Neuronal stem cell (in vitro differentiated cells): ENCODE data around the gene MORF4L1.

ENCODE experiments used
- DNase-seq: peaks from one replicate; pipeline ENCODE4 v3.0.0-alpha.2; 2013; ENCODE audit warnings: low spot score
- H2AFZ ChIP-seq: one replicate; pipeline ENCODE4 v1.6.1; 2013; ENCODE audit warnings: mild to moderate bottlenecking, low read length, inconsistent platforms
- H2AK5ac ChIP-seq: 2 replicates; pipeline ENCODE4 v1.6.1; 2013; ENCODE audit warnings: low read depth, mild to moderate bottlenecking, inconsistent platforms, low read length, moderate library complexity, mixed read lengths
- H2BK120ac ChIP-seq: 2 replicates; pipeline ENCODE4 v1.6.1; 2013; ENCODE audit warnings: low read depth, mild to moderate bottlenecking, inconsistent platforms, low read length, moderate library complexity, mixed read lengths
- H2BK12ac ChIP-seq: one replicate; pipeline ENCODE4 v1.6.1; 2013; ENCODE audit warnings: low read length, inconsistent platforms
- H2BK15ac ChIP-seq: 2 replicates; pipeline ENCODE4 v1.6.1; 2013; ENCODE audit warnings: mild to moderate bottlenecking, low read length, inconsistent platforms, mixed read lengths
- H2BK5ac ChIP-seq: one replicate; pipeline ENCODE4 v1.6.1; 2013; ENCODE audit warnings: inconsistent platforms, mild to moderate bottlenecking, low read length, moderate library complexity
- H3K14ac ChIP-seq: one replicate; pipeline ENCODE4 v1.6.1; 2013; ENCODE audit warnings: low read length, inconsistent platforms
- H3K18ac ChIP-seq: 2 replicates; pipeline ENCODE4 v1.6.1; 2013; ENCODE audit warnings: low read length, inconsistent platforms
- H3K23ac ChIP-seq: 2 replicates; pipeline ENCODE4 v1.6.1; 2013; ENCODE audit warnings: low read depth, mild to moderate bottlenecking, mixed read lengths, low read length, inconsistent platforms; ENCODE audit not compliant: poor library complexity
- H3K27ac ChIP-seq: replicated peaks from 3 replicates; pipeline ENCODE4 v1.5.1; 2013; ENCODE audit warnings: low read length, inconsistent platforms
- H3K27me3 ChIP-seq, 3 experiments: 2 replicates each; pipeline ENCODE4 v1.6.1; 2013; ENCODE audit warnings: low read length in 3 of 3, mild to moderate bottlenecking in 2 of 3, inconsistent platforms in 1 of 3, low read depth in 1 of 3, mixed read lengths in 1 of 3, moderate library complexity in 1 of 3; ENCODE audit not compliant: control insufficient read depth in 3 of 3, insufficient read depth in 3 of 3
- H3K36me3 ChIP-seq, 2 donors: replicated peaks in 1 of 2; 2 replicates each; pipeline ENCODE4 v1.6.1; 2013; ENCODE audit warnings: low read length in 2 of 2; ENCODE audit not compliant: control insufficient read depth in 2 of 2, insufficient read depth in 2 of 2
- H3K4ac ChIP-seq: 2 replicates; pipeline ENCODE4 v1.6.1; 2013; ENCODE audit warnings: inconsistent platforms, mild to moderate bottlenecking, low read length, moderate library complexity
- H3K4me1 ChIP-seq, 2 donors: 1 replicate in 1 of 2; 2 replicates in 1 of 2; pipeline ENCODE4 v1.6.1; 2013; ENCODE audit warnings: low read length in 2 of 2, low read depth in 1 of 2; ENCODE audit not compliant: control insufficient read depth in 2 of 2, insufficient read depth in 1 of 2
- H3K4me2 ChIP-seq: one replicate; pipeline ENCODE4 v1.6.1; 2013; ENCODE audit warnings: mild to moderate bottlenecking, low read length, inconsistent platforms; ENCODE audit not compliant: insufficient read depth, poor library complexity, severe bottlenecking
- H3K4me3 ChIP-seq, 2 donors: 2 replicates each; pipeline ENCODE4 v1.5.1; 2013; ENCODE audit warnings: low read length in 2 of 2, mild to moderate bottlenecking in 2 of 2, inconsistent platforms in 1 of 2, moderate library complexity in 1 of 2
- H3K79me1 ChIP-seq: one replicate; pipeline ENCODE4 v1.6.1; 2013; ENCODE audit warnings: low read depth, mild to moderate bottlenecking, inconsistent platforms, low read length, moderate library complexity
- H3K9ac ChIP-seq: one replicate; pipeline ENCODE4 v1.6.1; 2013; ENCODE audit warnings: mild to moderate bottlenecking, low read depth, low read length, inconsistent platforms; ENCODE audit not compliant: poor library complexity
- H3K9me3 ChIP-seq, 2 donors: replicated peaks in 1 of 2; 2 replicates each; pipeline versions ENCODE3 to v1.6.1; 2013; ENCODE audit warnings: low read length in 2 of 2, mild to moderate bottlenecking in 2 of 2, inconsistent platforms in 1 of 2, low read depth in 1 of 2, mixed read lengths in 1 of 2, moderate library complexity in 1 of 2; ENCODE audit not compliant: control insufficient read depth in 2 of 2, insufficient read depth in 1 of 2
- H4K8ac ChIP-seq: one replicate; pipeline ENCODE4 v1.6.1; 2013; ENCODE audit warnings: low read depth, mild to moderate bottlenecking, inconsistent platforms, low read length, moderate library complexity
- H4K91ac ChIP-seq: one replicate; pipeline ENCODE4 v1.6.1; 2013; ENCODE audit warnings: low read length, low read depth, mild to moderate bottlenecking, inconsistent platforms; ENCODE audit not compliant: poor library complexity
- WGBS, 2 donors: extraction: QIAGEN DNeasy Blood & Tissue Kit; methylation state at CpG; one replicate each; pipeline ENCODE4 v1.1.7; 2013; ENCODE audit warnings: missing lambda C conversion rate in 2 of 2, mixed read lengths in 1 of 2; ENCODE audit not compliant: insufficient read length in 2 of 2, insufficient replicate concordance in 1 of 2; ENCODE audit errors: extremely low coverage in 2 of 2; 5-methylcytosine and 5-hydroxymethylcytosine counted together

Gene MORF4L1

DNA sequence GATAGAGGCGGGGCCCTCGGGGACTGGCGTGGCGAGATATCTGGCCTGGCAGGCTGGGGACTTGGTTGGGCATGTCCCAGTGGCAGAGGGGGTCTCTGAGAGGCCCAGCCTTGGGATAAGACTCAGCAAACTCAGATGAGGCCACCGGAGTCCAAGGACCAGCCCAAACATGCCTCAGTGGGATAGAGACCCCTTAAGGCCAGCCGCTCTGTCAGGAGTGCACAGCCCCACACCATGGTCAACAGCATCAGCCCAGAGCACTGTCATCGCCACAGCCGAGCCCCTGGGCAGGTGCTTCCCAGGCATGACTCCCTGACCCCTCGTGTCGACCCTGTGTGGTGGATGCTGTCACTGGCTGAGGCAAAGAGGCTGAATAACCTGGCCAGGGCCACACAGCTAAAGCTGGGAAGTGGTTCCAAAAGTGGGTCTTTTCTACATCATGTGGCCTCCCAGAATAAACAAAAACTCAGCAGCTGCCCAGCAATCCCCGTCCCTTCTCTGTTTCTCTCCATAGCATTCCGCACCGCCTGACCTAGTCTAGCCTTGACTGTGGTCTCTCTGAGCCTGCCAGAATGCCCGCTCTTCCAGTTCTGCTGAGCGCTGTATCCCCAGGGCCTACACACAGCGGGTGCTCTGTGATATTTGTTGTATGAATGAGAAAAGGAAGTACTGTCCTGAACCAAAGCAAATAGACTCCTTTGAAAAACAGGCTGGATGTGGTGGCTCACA is 57.0 kb downstream of the MORF4L1 start:
- no peak overlapping the region for H3K27ac ChIP-seq
- H2BK120ac ChIP-seq, result peak overlapping the region; percentile 41
- no peak overlapping the region for H3K9ac ChIP-seq
- no CpG with 5 or more reads among the region's 16 CpGs for WGBS, 2 donors
- H3K4ac ChIP-seq, result peak overlapping the region; percentile 42
- peak overlapping the region; percentile 19 for H3K18ac ChIP-seq
- H3K14ac ChIP-seq, result no peak overlapping the region
- H3K27me3 ChIP-seq, result no peaks in the 10 kb centered on the region
- H2BK5ac ChIP-seq, result no peak overlapping the region
- DNase-seq, result no peak
- no peak overlapping the region for H2BK15ac ChIP-seq
- H3K4me2 ChIP-seq, result no peak overlapping the region
- H2BK12ac ChIP-seq, result peak overlapping the region; percentile 30
- no peak overlapping the region for H2AFZ ChIP-seq
- no peaks in the 10 kb centered on the region for H3K9me3 ChIP-seq
- H3K4me1 ChIP-seq, result peaks cover 0 to 3% of the 10 kb centered on the region in 2 donors
- no peak overlapping the region for H4K91ac ChIP-seq
- peak overlapping the region; percentile 58 for H3K23ac ChIP-seq
- peak overlapping the region; percentile 58 for H2AK5ac ChIP-seq
- H4K8ac ChIP-seq, result no peak overlapping the region
- peaks cover 14 to 16% of the 10 kb centered on the region in 2 donors for H3K36me3 ChIP-seq
- H3K79me1 ChIP-seq, result peaks cover 2% of the 10 kb centered on the region
- H3K4me3 ChIP-seq, result no peak overlapping the region

DNA sequence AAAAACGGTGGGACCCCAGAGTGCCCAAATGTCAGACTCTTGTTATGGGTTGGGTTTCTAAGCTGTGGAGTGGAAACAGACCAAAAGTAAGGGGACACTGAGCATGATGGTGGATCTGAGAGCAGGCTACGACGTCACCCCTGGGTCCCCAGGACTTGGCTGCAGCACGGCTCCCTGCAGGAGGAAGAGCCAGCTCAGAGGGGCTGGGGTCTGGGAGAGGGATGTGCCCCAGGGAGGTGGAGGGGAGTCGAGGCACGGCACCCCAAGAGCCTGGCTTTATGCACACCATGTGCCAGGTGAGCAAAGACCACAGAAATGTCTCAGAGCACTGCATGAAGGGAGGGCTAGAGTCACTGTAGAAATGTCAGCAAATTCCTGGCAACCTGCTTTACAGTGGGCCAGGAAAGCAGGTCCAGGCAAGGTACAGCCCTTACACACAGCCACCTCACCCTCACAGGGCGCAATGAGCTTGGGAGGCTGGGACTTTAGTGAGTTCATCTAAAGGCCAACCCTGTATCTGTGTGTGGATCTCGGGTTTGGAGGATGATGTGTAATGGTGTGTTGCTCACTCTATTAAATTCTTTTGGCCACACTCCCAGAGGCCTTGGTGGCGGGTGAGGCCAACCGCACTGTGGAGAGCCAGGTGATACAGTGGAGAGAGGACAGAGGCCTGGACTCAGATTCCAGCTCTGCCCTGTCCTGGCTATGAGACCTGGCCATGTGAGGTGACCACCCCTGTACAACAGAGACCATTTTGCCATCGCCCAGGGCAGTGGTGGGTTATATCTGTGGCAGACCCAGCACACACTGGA is 58.1 kb downstream of the MORF4L1 start:
- H3K9ac ChIP-seq, result no peak overlapping the region
- no peak for DNase-seq
- no peaks in the 10 kb centered on the region for H3K9me3 ChIP-seq
- H3K27ac ChIP-seq, result no peak overlapping the region
- WGBS, 2 donors, result no CpG with 5 or more reads among the region's 11 CpGs
- H2BK5ac ChIP-seq, result no peak overlapping the region
- peak overlapping the region; percentile 14 for H3K14ac ChIP-seq
- no peak overlapping the region for H3K4ac ChIP-seq
- H4K91ac ChIP-seq, result no peak overlapping the region
- H3K79me1 ChIP-seq, result peaks cover 2% of the 10 kb centered on the region
- no peak overlapping the region for H2BK12ac ChIP-seq
- H2BK15ac ChIP-seq, result no peak overlapping the region
- no peak overlapping the region for H3K23ac ChIP-seq
- no peak overlapping the region for H2AFZ ChIP-seq
- no peaks in the 10 kb centered on the region for H3K27me3 ChIP-seq
- H3K18ac ChIP-seq, result peak overlapping the region; percentile 52
- H4K8ac ChIP-seq, result no peak overlapping the region
- H3K36me3 ChIP-seq, result peaks cover 9 to 12% of the 10 kb centered on the region in 2 donors
- H2BK120ac ChIP-seq, result no peak overlapping the region
- no peak overlapping the region for H3K4me2 ChIP-seq
- peaks cover 0 to 3% of the 10 kb centered on the region in 2 donors for H3K4me1 ChIP-seq
- no peak overlapping the region for H3K4me3 ChIP-seq
- H2AK5ac ChIP-seq, result no peak overlapping the region

DNA sequence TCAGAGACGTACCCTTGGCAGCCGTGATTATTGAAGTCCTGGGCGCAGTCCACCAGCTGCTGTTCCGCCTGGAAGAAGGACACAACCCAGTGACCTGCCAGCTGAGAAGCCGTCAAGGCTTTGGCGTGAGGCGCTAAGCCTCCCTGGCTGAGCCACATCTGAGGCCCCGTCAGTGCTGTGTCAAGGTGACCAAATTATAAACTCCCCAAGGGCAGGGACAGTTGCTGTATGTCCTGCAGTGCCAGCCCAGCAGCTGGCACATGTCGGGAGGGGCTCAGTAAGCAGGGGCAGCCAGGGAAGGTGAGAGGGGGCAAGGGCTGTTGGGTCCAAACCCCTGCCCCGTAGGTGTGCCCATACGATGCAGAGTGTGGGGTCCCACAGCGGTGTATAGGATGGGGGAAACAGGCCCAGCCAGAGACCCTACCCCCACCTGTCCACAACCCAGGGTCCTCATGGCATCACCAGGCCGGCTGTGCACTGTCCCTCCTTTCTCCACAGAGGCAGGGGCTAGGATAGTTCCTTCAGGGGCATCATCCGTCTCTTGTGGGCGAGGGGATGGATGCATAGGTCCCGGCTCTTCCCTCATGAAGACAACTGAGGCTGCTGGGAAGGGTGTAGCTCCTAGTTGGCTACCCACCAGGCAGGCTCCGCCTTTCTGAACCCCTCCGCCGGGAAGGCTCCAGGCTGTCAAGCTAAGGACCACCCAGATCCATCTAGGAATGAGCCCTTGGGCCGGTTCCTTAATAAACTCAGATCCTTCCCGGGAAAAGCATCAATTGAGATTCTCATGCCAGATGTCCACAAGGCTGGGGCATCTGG is 59.0 kb downstream of the MORF4L1 start:
- H2AFZ ChIP-seq, result no peak overlapping the region
- H3K27me3 ChIP-seq, result no peaks in the 10 kb centered on the region
- no peak overlapping the region for H3K4ac ChIP-seq
- peaks cover 2% of the 10 kb centered on the region for H3K79me1 ChIP-seq
- H2BK5ac ChIP-seq, result no peak overlapping the region
- no peak overlapping the region for H3K27ac ChIP-seq
- WGBS, 2 donors, result no CpG with 5 or more reads among the region's 21 CpGs
- no peak overlapping the region for H3K4me2 ChIP-seq
- H3K23ac ChIP-seq, result no peak overlapping the region
- no peak overlapping the region for H4K91ac ChIP-seq
- peaks cover 8 to 12% of the 10 kb centered on the region in 2 donors for H3K36me3 ChIP-seq
- peak overlapping the region; percentile 30 for H3K9ac ChIP-seq
- H2AK5ac ChIP-seq, result peak overlapping the region; percentile 18
- no peaks in the 10 kb centered on the region for H3K9me3 ChIP-seq
- no peak overlapping the region for H4K8ac ChIP-seq
- no peak overlapping the region for H2BK12ac ChIP-seq
- no peak overlapping the region for H3K18ac ChIP-seq
- peak overlapping the region; percentile 75 for H3K14ac ChIP-seq
- no peak overlapping the region for H2BK120ac ChIP-seq
- DNase-seq, result no peak
- H3K4me3 ChIP-seq, result no peak overlapping the region
- no peak overlapping the region for H2BK15ac ChIP-seq
- peaks cover 0 to 3% of the 10 kb centered on the region in 2 donors for H3K4me1 ChIP-seq
